PC-9 (cell line): ENCODE data around the gene ZNF483. TPM values are rescaled to one million over a fixed set of nuclear protein-coding genes. Genes with fewer than 3 reads are reported as not detected.

Source experiments
- Bru-seq: library from RNA; stranded (reverse); fragments of 400-500 nt; gene quantifications from one replicate; lab custom pipeline; 2021; lab: Mats Ljungman, UMichigan
- BruChase-seq, 2 experiments: library from RNA; stranded (reverse); fragments of 400-500 nt; gene quantifications; one replicate each; lab custom pipeline; 2021; lab: Mats Ljungman, UMichigan
- BruUV-seq: library from RNA; stranded (reverse); fragments of 400-500 nt; replicated peaks from 2 replicates; lab custom pipeline; 2021; lab: Mats Ljungman, UMichigan
- CTCF ChIA-PET: fragments of 300-600 bp; sonication (Branson Sonifier 250); formaldehyde crosslinking; loops from one replicate; lab custom pipeline; 2022; ENCODE audit warnings: antibody characterized with exemption; lab: Charles Lee
- POLR2A ChIA-PET: fragments of 300-600 bp; sonication (Branson Sonifier 250); formaldehyde crosslinking; loops from one replicate; lab custom pipeline; 2022; ENCODE audit warnings: antibody characterized with exemption; ENCODE audit not compliant: unreplicated experiment; lab: Charles Lee
- DNase-seq, 2 experiments: peaks; one replicate each; pipeline versions ENCODE4 v3.0.0 to v3.0.0-alpha.2; 2015 to 2022; ENCODE audit warnings: mixed read lengths in 1 of 2
- H2AFZ ChIP-seq: fragments of 200-600 bp; sonication (generic); 2 replicates; pipeline ENCODE4 v1.8.1; 2017; ENCODE audit warnings: antibody characterized with exemption
- H3F3A ChIP-seq: fragments of 200-600 bp; sonication (generic); 2 replicates; pipeline ENCODE4 v1.8.1; 2017; ENCODE audit warnings: antibody characterized with exemption, mild to moderate bottlenecking, low read depth; ENCODE audit not compliant: insufficient read depth
- H3K27ac ChIP-seq: fragments of 200-600 bp; sonication (generic); 2 replicates; pipeline ENCODE4 v1.6.1; 2016; ENCODE audit warnings: mixed run types
- H3K27me3 ChIP-seq: fragments of 200-600 bp; sonication (generic); 2 replicates; pipeline ENCODE4 v1.6.1; 2016; ENCODE audit warnings: low read depth, mixed run types; ENCODE audit not compliant: insufficient read depth
- H3K36me3 ChIP-seq: fragments of 200-600 bp; sonication (generic); 2 replicates; pipeline ENCODE4 v1.6.1; 2016; ENCODE audit warnings: low read depth, mixed run types
- H3K4me1 ChIP-seq: fragments of 200-600 bp; sonication (generic); replicated peaks from 2 replicates; pipeline ENCODE4 v1.6.1; 2016; ENCODE audit warnings: mixed run types; ENCODE audit not compliant: insufficient read depth
- H3K4me2 ChIP-seq: fragments of 200-600 bp; sonication (generic); 2 replicates; pipeline ENCODE4 v1.6.1; 2017; ENCODE audit warnings: mixed run types
- H3K4me3 ChIP-seq: fragments of 200-600 bp; sonication (generic); 2 replicates; pipeline ENCODE4 v1.6.1; 2016; ENCODE audit warnings: mixed run types
- H3K79me2 ChIP-seq: fragments of 200-600 bp; sonication (generic); 2 replicates; pipeline ENCODE4 v1.6.1; 2017; ENCODE audit warnings: low read depth, mixed run types
- H3K9me2 ChIP-seq: fragments of 200-600 bp; sonication (generic); 2 replicates; pipeline ENCODE4 v1.8.1; 2017; ENCODE audit warnings: mild to moderate bottlenecking; ENCODE audit not compliant: insufficient read depth
- H3K9me3 ChIP-seq: fragments of 200-600 bp; sonication (generic); 2 replicates; pipeline ENCODE4 v1.8.1; 2016; ENCODE audit warnings: low read depth; ENCODE audit not compliant: insufficient read depth
- H4K20me1 ChIP-seq: fragments of 200-600 bp; sonication (generic); 2 replicates; pipeline ENCODE4 v1.8.1; 2017; ENCODE audit not compliant: insufficient read depth
- EZH2 ChIP-seq: fragments of 200-600 bp; sonication (generic); IDR thresholded peaks from 2 replicates; pipeline ENCODE4 v1.8.0; 2017; ENCODE audit warnings: antibody characterized with exemption, low read depth
- intact Hi-C: fragments of 100-400 bp; cut with micrococcal nuclease; formaldehyde crosslinking; loops from one replicate; pipeline ENCODE4 v1.10.0; 2022; ENCODE audit not compliant: unreplicated experiment
- long read RNA-seq: library from polyadenylated mRNA; stranded (forward); transcript quantifications from one replicate; pipeline ENCODE4 v2.0.0, GENCODE V29; 2022
- total RNA-seq: library from RNA; stranded (reverse); gene quantifications from 2 replicates; pipeline ENCODE4 v1.2.3, GENCODE V29; 2021
- TF ChIP-seq, protein P1 (sequence below): fragments of 200-600 bp; sonication (generic); conservative IDR thresholded peaks from 2 replicates; pipeline ENCODE4 v1.6.1; 2017; ENCODE audit warnings: mixed run types, antibody characterized with exemption, mild to moderate bottlenecking, moderate library complexity

The ZNF483 gene
- total RNA-seq (7.0 and 7.3 TPM in 2 replicates), Bru-seq, nascent RNA (percentile 53 among the genes with signal in this experiment), BruChase-seq, experiment 1, labeled RNA remaining after a 2-hour chase (percentile 70 among the genes with signal in this experiment), BruChase-seq, experiment 2, labeled RNA remaining after a 6-hour chase (percentile 67 among the genes with signal in this experiment)
- long read RNA-seq, partial matches to known transcripts: 0 of 16 reads
- long read RNA-seq, other reads (novel, unspliced or antisense): 16 of 16 reads

DNA sequence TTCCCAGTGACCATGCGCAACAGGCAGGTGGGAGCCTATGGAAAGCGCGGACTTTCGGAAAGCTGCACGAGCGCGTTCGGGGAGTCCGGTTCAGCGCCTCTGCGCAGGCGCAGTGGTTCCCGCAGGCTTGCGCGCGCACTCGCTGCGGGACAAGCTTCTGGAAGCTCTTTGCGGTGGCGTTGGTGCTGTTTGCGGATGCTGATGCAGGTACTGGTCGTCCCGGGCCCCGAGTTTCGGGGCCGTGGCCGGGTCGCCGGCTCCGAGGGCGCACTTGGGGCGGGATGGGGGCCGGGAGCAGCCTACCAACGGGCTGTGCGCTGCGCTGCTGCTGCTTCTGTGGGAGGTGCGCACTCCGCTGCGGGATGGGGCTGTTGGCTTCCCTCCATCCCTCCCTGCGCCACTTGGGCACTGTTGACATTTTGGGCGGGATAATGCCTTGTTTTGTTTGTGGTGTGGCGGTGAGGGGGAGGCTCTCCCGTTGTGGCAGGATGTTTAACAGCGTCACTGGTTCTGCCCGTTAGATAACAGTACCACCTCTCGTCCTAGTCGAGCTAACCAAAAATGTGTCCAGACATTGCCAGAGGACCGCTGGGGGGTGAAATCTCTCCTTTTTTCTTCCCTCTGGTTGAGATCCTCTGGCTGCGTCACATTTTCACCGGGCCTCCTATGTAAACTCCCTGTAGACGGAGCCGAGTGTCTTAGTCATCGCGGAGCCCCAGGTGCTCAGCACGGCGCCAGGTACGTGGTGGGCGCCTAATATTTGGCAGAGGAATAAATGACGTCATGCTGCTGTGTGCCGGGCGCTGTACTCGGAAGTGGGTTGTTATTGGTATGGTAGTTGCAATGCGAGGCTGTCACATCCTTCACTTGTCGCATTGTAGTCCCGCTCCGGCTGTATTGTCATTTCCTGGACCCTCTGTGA, at the start of gene ZNF483:
Gene ZNF483, plus strand, starts transcription at position 124 of the 922 bp plus-strand sequence. CDS start 2,217 bp downstream, outside the sequence.
- no peaks in the 10 kb centered on the region for H3K4me1 ChIP-seq
- TF ChIP-seq EZH2: no peak
- TF ChIP-seq, protein P1, sequence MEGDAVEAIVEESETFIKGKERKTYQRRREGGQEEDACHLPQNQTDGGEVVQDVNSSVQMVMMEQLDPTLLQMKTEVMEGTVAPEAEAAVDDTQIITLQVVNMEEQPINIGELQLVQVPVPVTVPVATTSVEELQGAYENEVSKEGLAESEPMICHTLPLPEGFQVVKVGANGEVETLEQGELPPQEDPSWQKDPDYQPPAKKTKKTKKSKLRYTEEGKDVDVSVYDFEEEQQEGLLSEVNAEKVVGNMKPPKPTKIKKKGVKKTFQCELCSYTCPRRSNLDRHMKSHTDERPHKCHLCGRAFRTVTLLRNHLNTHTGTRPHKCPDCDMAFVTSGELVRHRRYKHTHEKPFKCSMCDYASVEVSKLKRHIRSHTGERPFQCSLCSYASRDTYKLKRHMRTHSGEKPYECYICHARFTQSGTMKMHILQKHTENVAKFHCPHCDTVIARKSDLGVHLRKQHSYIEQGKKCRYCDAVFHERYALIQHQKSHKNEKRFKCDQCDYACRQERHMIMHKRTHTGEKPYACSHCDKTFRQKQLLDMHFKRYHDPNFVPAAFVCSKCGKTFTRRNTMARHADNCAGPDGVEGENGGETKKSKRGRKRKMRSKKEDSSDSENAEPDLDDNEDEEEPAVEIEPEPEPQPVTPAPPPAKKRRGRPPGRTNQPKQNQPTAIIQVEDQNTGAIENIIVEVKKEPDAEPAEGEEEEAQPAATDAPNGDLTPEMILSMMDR: no peak
- DNase-seq: peak; percentile 68 to 84
- H3K9me3 ChIP-seq: peaks cover 7% of the 10 kb centered on the region; the same call in 1 of the 2 replicates
- H4K20me1 ChIP-seq: no peaks in the 10 kb centered on the region
- H3K27ac ChIP-seq: no peak within 1 kb of the TSS
- H3K4me3 ChIP-seq: peak within 1 kb of the TSS; percentile 57
- ChIA-PET CTCF (interaction anchor here (0.6 to 0.7 kb wide), 2 partner anchors 51 to 588 kb away, joined by 3 to 7 read pairs; no protein-coding TSS in a partner anchor), POLR2A (interaction anchor here (0.6 kb wide), 1 partner anchor 902 kb away, joined by 3 read pairs; no protein-coding TSS in a partner anchor)
- no peaks in the 10 kb centered on the region; the same call in 1 of the 2 replicates for H3K36me3 ChIP-seq
- peak within 1 kb of the TSS; percentile 78 for H3K4me2 ChIP-seq
- no peaks in the 10 kb centered on the region for H3F3A ChIP-seq
- H2AFZ ChIP-seq: peak within 1 kb of the TSS; percentile 80
- peaks cover 9% of the 10 kb centered on the region; the same call in 1 of the 2 replicates for H3K27me3 ChIP-seq
- intact Hi-C loops: no loop called here
- H3K9me2 ChIP-seq: no peaks in the 10 kb centered on the region
- TSS peak; percentile 36 for BruUV-seq
- no peaks in the 10 kb centered on the region for H3K79me2 ChIP-seq

DNA sequence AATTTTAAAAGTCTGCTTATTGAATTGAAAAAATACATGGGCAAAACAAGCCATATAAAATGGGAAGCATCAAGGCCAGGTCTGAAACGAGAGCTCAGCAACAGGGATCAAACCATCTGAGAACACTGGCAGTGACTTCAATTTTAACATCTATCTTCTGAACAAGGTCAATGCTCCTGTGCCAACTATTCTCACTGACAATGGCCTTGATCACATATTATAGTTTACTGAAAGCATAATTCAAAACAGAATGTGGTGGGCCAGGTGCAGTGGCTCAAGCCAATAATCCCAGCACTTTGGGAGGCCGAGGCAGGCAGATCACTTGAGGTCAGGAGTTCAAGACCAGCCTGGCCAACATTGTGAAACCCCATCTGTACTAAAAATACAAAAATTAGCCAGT, 49.8 kb upstream of the ZNF483 start:
- TF ChIP-seq, protein P1: no peak
- TF ChIP-seq EZH2: no peak
- Histone ChIP-seq H3K4me2 (no peak overlapping the region), H3K9me2 (no peaks in the 10 kb centered on the region), H3K4me1 (no peaks in the 10 kb centered on the region), H3K79me2 (peaks cover 100% of the 10 kb centered on the region), H3K9me3 (no peaks in the 10 kb centered on the region), H3K4me3 (no peak overlapping the region), H3K27ac (no peak overlapping the region), H4K20me1 (peaks cover 50% of the 10 kb centered on the region), H2AFZ (no peak overlapping the region), H3K36me3 (no peaks in the 10 kb centered on the region), H3K27me3 (no peaks in the 10 kb centered on the region), H3F3A (peaks cover 4% of the 10 kb centered on the region; the same call in 1 of the 2 replicates)
- no peak for DNase-seq
- BruUV-seq: no TSS peak
- POLR2A ChIA-PET: no interaction called here
- intact Hi-C loops: no loop called here
- CTCF ChIA-PET: no interaction called here

DNA sequence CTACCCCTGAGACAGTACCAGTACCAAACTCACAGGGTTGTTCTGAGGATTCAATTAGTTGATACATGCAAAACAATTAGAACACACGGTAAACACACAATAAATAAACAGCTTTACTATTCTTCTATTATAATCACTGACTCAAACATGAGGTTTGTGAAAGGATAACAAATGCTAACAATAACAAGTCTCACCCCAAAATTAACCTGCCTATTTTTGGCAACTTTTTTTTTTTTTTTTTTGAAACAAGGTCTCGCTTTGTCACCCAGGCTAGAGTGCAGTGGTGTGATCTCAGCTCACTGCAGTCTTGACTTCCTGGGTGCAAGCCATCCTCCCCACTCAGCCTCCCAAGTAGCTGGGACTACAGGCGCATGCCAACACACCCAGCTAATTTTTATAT, 47.3 kb upstream of the ZNF483 start:
- no peak for TF ChIP-seq EZH2
- TF ChIP-seq, protein P1: no peak
- Histone ChIP-seq H3F3A (peaks cover 14% of the 10 kb centered on the region), H2AFZ (no peak overlapping the region), H3K4me3 (no peak overlapping the region), H4K20me1 (peaks cover 47% of the 10 kb centered on the region), H3K79me2 (peaks cover 100% of the 10 kb centered on the region), H3K27me3 (no peaks in the 10 kb centered on the region), H3K36me3 (no peaks in the 10 kb centered on the region), H3K9me2 (no peaks in the 10 kb centered on the region), H3K4me1 (peaks cover 9% of the 10 kb centered on the region; the same call in 1 of the 2 replicates), H3K4me2 (no peak overlapping the region), H3K27ac (no peak overlapping the region), H3K9me3 (no peaks in the 10 kb centered on the region)
- CTCF ChIA-PET: interaction anchor here (0.7 kb wide), 1 partner anchor 180 kb away, joined by 6 read pairs; no protein-coding TSS in a partner anchor
- no peak for DNase-seq
- intact Hi-C loops: no loop called here
- POLR2A ChIA-PET: no interaction called here
- no TSS peak for BruUV-seq
